Measurements from ENCODE around the gene HNF4A. TPM values are rescaled to one million over a fixed set of nuclear protein-coding genes. Genes with fewer than 3 reads are reported as not detected.

HNF4A gene
- total and polyA plus RNA-seq, 2 of the 13 experiments (the other 11 are each of a cell fraction or from before 2014, with no cell fraction given): 80.9 to 169 TPM

- TF ChIP-seq SMC3 (IDR thresholded peaks at IDR 0.05; ENCODE audit: low read length): no peak
- TF ChIP-seq ZNF580 (CRISPR knock-in tag; IDR thresholded peaks at IDR 0.05; ENCODE audit: borderline replicate concordance, low read depth): no peak
- TF ChIP-seq ZBTB38 (CRISPR knock-in tag; IDR thresholded peaks at IDR 0.05): no peak
- no peak for TF ChIP-seq HCFC1 (IDR thresholded peaks at IDR 0.05; ENCODE audit: low read depth, low read length)
- TF ChIP-seq ZNF510 (CRISPR knock-in tag; IDR thresholded peaks at IDR 0.05; ENCODE audit: low read depth): no peak
- no peak for TF ChIP-seq ZNF792 (CRISPR knock-in tag; IDR thresholded peaks at IDR 0.05)
- TF ChIP-seq SMARCC2 (IDR thresholded peaks at IDR 0.05): no peak
- TF ChIP-seq, protein P1, sequence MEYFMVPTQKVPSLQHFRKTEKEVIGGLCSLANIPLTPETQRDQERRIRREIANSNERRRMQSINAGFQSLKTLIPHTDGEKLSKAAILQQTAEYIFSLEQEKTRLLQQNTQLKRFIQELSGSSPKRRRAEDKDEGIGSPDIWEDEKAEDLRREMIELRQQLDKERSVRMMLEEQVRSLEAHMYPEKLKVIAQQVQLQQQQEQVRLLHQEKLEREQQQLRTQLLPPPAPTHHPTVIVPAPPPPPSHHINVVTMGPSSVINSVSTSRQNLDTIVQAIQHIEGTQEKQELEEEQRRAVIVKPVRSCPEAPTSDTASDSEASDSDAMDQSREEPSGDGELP (IDR thresholded peaks at IDR 0.05; ENCODE audit: borderline replicate concordance, low read depth): no peak
- TF ChIP-seq ZNF138 (CRISPR knock-in tag; IDR thresholded peaks at IDR 0.05; ENCODE audit: low read depth): no peak
- no peak for TF ChIP-seq MAF1 (CRISPR knock-in tag; IDR thresholded peaks at IDR 0.05; ENCODE audit: borderline replicate concordance)
- no peak for TF ChIP-seq ZNF766 (CRISPR knock-in tag; IDR thresholded peaks at IDR 0.05; ENCODE audit: borderline replicate concordance)
- TF ChIP-seq XBP1 (CRISPR knock-in tag; IDR thresholded peaks at IDR 0.05): no peak; the same call in 1 of the 2 replicates
- TF ChIP-seq ZNF564 (CRISPR knock-in tag; IDR thresholded peaks at IDR 0.05): 0 out of 2 replicates have a peak, but pooled peaks have one; percentile 47
- TF ChIP-seq GABPA (IDR thresholded peaks at IDR 0.05; ENCODE audit: low read depth, low read length): no peak
- no peak for TF ChIP-seq GABPA (CRISPR knock-in tag; IDR thresholded peaks at IDR 0.05; ENCODE audit: low read depth)
- TF ChIP-seq, protein P2, sequence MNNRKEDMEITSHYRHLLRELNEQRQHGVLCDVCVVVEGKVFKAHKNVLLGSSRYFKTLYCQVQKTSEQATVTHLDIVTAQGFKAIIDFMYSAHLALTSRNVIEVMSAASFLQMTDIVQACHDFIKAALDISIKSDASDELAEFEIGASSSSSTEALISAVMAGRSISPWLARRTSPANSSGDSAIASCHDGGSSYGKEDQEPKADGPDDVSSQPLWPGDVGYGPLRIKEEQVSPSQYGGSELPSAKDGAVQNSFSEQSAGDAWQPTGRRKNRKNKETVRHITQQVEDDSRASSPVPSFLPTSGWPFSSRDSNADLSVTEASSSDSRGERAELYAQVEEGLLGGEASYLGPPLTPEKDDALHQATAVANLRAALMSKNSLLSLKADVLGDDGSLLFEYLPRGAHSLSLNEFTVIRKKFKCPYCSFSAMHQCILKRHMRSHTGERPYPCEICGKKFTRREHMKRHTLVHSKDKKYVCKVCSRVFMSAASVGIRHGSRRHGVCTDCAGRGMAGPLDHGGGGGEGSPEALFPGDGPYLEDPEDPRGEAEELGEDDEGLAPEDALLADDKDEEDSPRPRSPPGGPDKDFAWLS (CRISPR knock-in tag; IDR thresholded peaks at IDR 0.05; ENCODE audit: borderline replicate concordance): no peak
- peak; percentile 15; the same call in 1 of the 2 replicates for TF ChIP-seq ZBTB7A (CRISPR knock-in tag; IDR thresholded peaks at IDR 0.05)
- no peak for TF ChIP-seq HOXD1 (CRISPR knock-in tag; IDR thresholded peaks at IDR 0.05)
- 0 out of 2 replicates have a peak, but pooled peaks have one; percentile 58 for TF ChIP-seq ZNF20 (CRISPR knock-in tag; IDR thresholded peaks at IDR 0.05)
- TF ChIP-seq SNAPC5 (CRISPR knock-in tag; IDR thresholded peaks at IDR 0.05; ENCODE audit: borderline replicate concordance): no peak
- TF ChIP-seq ATF1 (CRISPR knock-in tag; IDR thresholded peaks at IDR 0.05): no peak
- TF ChIP-seq, protein P3, sequence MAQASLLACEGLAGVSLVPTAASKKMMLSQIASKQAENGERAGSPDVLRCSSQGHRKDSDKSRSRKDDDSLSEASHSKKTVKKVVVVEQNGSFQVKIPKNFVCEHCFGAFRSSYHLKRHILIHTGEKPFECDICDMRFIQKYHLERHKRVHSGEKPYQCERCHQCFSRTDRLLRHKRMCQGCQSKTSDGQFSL (CRISPR knock-in tag; IDR thresholded peaks at IDR 0.05): no peak
- no peak for TF ChIP-seq ZNF224 (CRISPR knock-in tag; IDR thresholded peaks at IDR 0.05)
- TF ChIP-seq ZNF3 (CRISPR knock-in tag; IDR thresholded peaks at IDR 0.05): no peak
- TF ChIP-seq ZNF562 (CRISPR knock-in tag; IDR thresholded peaks at IDR 0.05; ENCODE audit: borderline replicate concordance): no peak
- TF ChIP-seq RXRB (CRISPR knock-in tag; IDR thresholded peaks at IDR 0.05; ENCODE audit: borderline replicate concordance): no peak
- no peak for TF ChIP-seq RFX3 (CRISPR knock-in tag; IDR thresholded peaks at IDR 0.05)
These were observed 46.4 kb downstream of the HNF4A start (continued) for GRCh38 chr20:44401770-44402390.
